GM21528 (cell line): ENCODE results near the gene MICU2.
"Not testable (repeated sequence)": the region's sequence is repeated elsewhere in the genome, so short reads cannot be mapped to it uniquely, and the experiment has no call there.

Experiments
- ATAC-seq: cut with Tn5 transposase; IDR thresholded peaks from one replicate; pipeline ENCODE4 v1.9.1; 2021; ENCODE audit warnings: mild to moderate bottlenecking, moderate library complexity; ENCODE audit not compliant: unreplicated experiment, low FRiP score

MICU2 gene

GRCh38 chr13:21594715-21595545 lies 9.0 kb downstream of the MICU2 start:
- ATAC-seq: peak; percentile 74

DNA sequence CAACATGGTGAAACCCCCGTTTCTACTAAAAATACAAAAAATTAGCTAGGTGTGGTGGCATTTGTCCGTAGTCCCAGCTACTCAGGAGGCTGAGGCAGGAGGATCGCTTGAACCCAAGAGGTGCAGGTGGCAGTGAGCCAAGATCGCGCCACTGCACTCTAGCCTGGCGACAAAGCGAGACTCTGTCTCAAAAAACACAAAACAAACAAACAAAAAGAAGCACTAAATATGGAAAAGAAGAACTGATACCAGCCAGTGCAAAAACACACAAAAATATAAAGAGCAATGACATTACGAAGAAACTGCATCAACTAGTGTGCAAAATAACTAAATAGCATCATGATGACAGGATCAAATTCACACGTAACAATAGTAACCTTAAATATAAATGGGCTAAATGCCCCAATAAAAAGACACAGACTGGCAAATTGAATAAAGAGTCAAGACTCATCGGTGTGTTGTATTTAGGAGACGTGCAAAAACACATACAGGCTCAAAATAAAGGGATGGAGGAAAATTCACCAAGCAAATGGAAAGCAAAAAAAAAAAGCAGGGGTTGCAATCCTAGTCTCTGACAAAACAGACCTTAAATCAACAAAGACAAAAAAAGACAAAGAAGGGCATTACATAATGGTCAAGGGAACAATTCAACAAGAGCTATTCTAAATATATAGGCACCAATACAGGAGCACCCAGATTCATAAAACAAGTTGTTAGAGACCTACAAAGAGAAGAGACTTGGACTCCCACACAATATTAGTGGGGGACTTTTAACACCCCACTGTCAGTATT lies 13.1 kb downstream of the MICU2 start:
- ATAC-seq: not testable (repeated sequence)

GRCh38 chr13:21590231-21590630 lies 13.7 kb downstream of the MICU2 start:
- no peak for ATAC-seq

GRCh38 chr13:21589510-21589909 lies 14.5 kb downstream of the MICU2 start:
- not testable (repeated sequence) for ATAC-seq

DNA sequence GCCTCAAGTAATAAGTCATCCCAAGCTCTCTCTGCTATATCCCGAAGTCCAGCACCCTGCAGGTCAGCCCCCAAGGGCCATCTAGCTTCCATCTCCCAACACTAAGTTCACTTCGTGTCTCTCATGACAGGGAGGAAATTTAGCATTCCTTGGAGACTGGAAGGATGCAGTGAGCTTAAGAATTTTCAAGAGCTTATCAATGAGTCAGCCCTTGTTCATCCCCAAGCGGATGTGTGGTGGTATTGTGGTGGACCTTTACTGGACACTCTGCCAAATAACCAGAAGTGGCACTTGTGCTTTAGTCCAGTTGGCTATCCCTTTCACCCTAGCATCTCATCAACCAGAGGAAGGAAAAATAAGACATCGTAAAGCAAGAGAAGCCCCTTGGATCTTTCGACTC lies 15.6 kb downstream of the MICU2 start:
- ATAC-seq: not testable (repeated sequence)

- no peak for ATAC-seq
Measured at GRCh38 chr13:21584973-21585592, 18.9 kb downstream of the MICU2 start.

DNA sequence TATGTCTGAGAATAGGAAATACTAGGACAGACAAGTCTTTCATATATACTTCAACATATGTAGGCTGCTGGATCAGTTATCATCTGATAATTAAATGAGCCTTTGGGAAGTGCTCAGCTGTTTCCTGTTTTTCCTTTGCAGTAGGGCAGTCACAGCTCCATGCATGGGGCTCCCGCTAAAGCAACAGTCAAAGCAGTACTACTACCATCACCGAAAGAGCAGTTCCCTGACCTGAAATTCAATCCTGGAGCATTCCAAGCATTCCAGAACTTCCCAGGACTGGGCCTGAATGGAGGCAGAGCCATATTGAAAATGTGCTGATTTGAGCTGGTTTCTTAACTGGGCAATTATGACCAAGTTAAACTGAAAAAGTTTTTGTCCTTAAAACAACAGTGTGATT lies 20.5 kb downstream of the MICU2 start:
- no peak for ATAC-seq

GRCh38 chr13:21580736-21581135 lies 23.2 kb downstream of the MICU2 start:
- ATAC-seq: no peak

- ATAC-seq: no peak
Measured at GRCh38 chr13:21579754-21580316, 24.1 kb downstream of the MICU2 start.

GRCh38 chr13:21578748-21579147 lies 25.2 kb downstream of the MICU2 start:
- no peak for ATAC-seq

DNA sequence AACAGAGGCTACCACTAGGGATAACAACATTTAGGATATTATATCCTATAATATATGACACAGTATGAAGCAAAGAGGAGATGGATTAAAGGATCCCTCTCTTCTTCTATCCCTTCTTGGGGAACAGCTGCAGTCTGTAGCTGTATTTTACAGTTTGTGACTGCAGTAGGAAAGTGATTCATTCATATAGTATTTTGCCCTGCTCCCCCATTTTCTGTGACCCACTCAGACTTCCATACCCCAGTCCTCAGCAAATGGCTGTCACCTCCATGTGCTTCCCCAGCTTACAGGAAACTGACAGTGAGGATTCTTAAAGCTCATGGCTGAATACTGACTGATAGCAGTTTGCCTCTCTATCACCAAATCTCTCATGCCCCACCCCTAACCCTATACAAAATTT lies 27.5 kb downstream of the MICU2 start:
- no peak for ATAC-seq

GRCh38 chr13:21573920-21574712 lies 29.9 kb downstream of the MICU2 start:
- ATAC-seq: no peak

DNA sequence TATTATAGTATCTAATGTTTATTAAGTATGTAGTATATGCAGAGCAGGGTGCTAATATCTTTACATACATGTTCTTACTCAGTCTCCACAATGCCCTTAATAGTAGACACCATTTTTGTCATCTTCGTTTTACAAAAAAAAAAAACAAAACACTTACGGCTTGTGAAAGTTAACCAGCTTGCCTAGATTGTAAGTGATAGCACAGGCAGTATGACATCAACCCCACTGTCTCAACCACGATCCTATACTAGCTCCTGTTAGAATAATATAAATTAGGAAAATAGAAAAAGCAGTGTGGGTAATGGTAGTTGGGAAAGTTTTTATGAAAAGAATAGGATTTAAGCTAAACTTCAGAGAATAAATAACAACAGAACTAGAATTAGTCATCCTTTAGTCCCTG lies 34.3 kb downstream of the MICU2 start:
- ATAC-seq: no peak

GRCh38 chr13:21568854-21569253 lies 35.1 kb downstream of the MICU2 start:
- ATAC-seq: no peak

DNA sequence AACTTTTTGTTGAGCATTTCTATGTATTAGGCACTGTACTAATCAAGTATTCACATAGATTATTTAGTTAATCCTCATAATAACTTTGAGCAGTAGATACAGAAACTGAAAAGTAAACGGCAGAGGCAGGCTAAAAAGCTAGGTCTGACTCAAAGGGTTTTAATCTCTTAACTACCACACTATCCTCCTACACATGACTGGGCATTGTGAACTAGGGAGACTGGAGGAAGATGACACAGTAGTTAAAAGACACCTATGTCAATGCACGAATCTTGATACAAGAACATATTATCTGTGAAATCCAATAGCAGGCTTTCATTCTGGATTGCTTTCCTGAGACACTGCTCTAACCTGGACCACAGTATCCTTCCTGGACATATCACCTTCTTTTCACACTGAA lies 36.3 kb downstream of the MICU2 start:
- ATAC-seq: no peak

- no peak for ATAC-seq
Measured at GRCh38 chr13:21557995-21558394, 46.0 kb downstream of the MICU2 start.

DNA sequence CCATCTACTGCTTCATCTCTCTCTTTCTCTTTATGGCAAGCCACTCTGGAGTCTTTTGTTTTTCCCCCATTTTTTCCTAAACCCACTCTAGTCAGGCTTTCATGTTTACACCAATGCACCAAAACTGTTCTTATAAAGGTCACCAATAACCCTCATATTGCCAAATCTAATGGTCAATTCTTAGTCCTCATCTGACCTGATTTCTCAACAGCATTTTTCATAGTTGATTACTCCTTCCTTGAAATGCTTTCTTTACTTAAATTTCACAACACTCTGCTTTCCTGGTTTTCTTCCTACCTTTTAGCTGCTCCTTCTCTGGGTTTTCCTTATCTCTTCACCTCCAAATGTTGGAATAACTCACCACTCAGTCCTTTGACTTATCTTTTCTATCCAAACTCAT lies 47.9 kb downstream of the MICU2 start:
- no peak for ATAC-seq

- ATAC-seq: not testable (repeated sequence)
Measured at GRCh38 chr13:21553261-21553660, 50.7 kb downstream of the MICU2 start.

GRCh38 chr13:21550918-21551317 lies 53.1 kb downstream of the MICU2 start:
- ATAC-seq: no peak

DNA sequence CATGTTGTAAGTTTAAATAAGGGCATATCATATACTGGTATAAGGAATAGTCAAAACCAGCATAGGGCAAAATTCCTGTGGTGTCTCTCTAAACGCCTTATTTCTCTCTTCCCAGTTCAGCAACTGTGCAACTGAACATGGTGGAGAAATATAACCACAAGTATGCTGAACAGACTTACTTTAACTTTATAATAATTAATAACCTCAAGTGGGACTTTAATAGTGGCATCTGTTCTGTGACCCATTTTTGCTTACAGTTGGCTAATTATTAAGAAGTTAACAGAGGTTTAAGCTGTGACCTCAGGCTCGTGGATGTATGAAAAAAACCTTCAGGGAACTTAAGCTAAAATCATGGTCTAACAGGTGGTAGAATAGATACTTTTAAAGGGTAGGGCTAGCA lies 54.3 kb downstream of the MICU2 start:
- ATAC-seq: no peak
